ENCODE data around the gene C1orf122. TPM values are rescaled to one million over a fixed set of nuclear protein-coding genes. Genes with fewer than 3 reads are reported as not detected.

Gene C1orf122
- total RNA-seq, 1 donor from 2014 or later: 26.4 TPM

DNA sequence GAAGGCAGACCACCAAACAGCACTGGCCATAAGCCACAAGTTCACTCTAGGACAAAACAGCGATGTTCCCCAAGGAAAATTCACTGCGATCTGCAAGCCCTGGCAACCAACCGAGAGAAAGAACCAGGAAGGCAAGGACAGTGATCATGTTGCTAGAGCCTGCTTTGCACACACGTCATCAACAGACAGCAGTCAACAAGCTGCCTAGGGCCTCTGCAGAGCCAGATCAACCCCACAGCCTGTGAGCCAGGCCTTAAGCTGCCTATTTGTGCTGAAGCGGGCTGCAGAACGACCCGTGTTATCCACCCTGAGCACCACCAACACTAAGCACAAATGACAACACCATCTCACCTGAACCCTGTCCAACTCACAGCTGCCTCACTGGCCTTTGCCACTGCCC lies 6.7 kb downstream of the C1orf122 start:
- intact Hi-C loops (cut with micrococcal nuclease): loop anchor here (5.0 kb wide), 1 partner anchor 118 kb away; no protein-coding TSS in a partner anchor
- H3K27me3 Mint-ChIP-seq: no peaks in the 10 kb centered on the region
- peaks cover 14% of the 10 kb centered on the region for H3K4me1 Mint-ChIP-seq
- H3K4me3 Mint-ChIP-seq: no peak overlapping the region
- no peak for DNase-seq
- peak overlapping the region; percentile 19 for H3K27ac Mint-ChIP-seq
- peaks cover 22% of the 10 kb centered on the region for H3K36me3 Mint-ChIP-seq (ENCODE audit: low read depth)
- H3K9me3 Mint-ChIP-seq: no peaks in the 10 kb centered on the region

- DNase-seq: no peak
- no peaks in the 10 kb centered on the region for H3K4me1 Mint-ChIP-seq
- H3K9me3 Mint-ChIP-seq: no peaks in the 10 kb centered on the region
- peaks cover 38% of the 10 kb centered on the region for H3K36me3 Mint-ChIP-seq (ENCODE audit: low read depth)
- H3K27ac Mint-ChIP-seq: no peak overlapping the region
- intact Hi-C loops (cut with micrococcal nuclease): no loop called here
- no peak overlapping the region for H3K4me3 Mint-ChIP-seq
- H3K27me3 Mint-ChIP-seq: no peaks in the 10 kb centered on the region
These were observed 9.9 kb downstream of the C1orf122 start for GRCh38 chr1:37817481-37817880.

DNA sequence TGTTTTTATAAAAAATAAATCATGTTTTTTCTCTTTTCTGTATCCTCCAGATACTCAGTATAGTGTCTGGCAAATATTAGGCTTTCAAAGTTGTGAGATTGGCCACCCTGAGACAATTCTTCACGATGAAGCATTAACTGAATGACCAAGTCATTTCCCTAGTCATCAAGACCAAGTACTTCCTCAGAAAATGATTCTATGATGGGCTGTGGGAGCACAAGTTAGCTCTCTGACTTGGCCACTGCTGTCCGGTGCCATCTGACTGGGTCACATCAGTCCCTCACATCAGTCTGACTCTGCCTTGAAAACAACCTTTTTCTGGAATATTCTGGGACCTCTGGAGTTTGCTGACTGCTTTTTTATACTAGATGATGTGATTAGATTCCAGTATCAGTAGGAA lies 13.9 kb downstream of the C1orf122 start:
- DNase-seq: no peak
- Mint-ChIP-seq H3K27me3 (no peaks in the 10 kb centered on the region), H3K9me3 (no peaks in the 10 kb centered on the region), H3K4me1 (peaks cover 9% of the 10 kb centered on the region), H3K4me3 (no peak overlapping the region), H3K36me3 (ENCODE audit: low read depth) (peaks cover 43% of the 10 kb centered on the region), H3K27ac (no peak overlapping the region)
- intact Hi-C loops (cut with micrococcal nuclease): no loop called here

DNA sequence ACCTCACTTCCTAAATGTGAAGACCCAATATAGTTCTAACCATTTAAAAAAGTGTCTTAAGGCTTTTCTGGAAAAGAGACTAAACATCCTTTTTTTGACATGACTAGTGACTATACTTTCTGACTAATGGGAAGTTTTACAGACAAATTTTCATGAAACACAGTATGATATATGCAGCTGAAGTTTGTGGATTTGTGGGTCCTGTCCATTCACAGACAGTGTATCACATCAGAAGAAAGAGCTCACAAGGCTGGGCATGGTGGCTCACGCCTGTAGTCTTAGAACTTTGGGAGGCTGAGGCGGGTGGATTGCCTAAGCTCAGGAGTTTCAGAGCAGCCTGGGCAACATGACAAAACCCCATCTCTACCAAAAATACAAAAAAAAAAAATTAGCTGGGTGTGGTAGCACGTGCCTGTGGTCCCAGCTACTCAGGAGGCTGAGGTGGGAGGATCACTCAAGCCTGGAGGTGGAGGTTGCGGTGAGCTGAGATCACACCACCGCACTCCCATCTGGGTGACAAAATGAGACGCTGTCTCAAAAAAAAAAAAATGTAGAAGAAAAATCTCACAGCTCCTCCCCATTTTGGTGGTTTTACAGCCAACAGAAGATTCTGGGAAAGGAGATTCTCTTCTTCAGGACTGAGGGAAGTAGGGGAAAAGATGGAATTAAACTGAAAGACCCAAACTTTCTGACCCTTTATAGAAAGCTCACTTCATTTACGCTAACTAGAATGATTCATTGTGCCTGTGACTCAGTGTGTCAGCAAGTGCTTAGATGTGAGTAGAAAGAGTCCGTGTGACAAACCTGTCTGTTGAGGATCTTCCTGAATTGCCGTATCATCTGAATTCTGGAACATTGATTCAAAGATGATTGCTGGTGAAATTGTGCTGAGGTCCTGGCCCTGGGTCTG lies 15.6 kb downstream of the C1orf122 start:
- Mint-ChIP-seq H3K27me3 (no peaks in the 10 kb centered on the region), H3K4me1 (peaks cover 9% of the 10 kb centered on the region), H3K9me3 (no peaks in the 10 kb centered on the region), H3K4me3 (no peak overlapping the region), H3K36me3 (ENCODE audit: low read depth) (peaks cover 53% of the 10 kb centered on the region), H3K27ac (peak overlapping the region; percentile 59)
- intact Hi-C loops (cut with micrococcal nuclease): no loop called here
- no peak for DNase-seq

DNA sequence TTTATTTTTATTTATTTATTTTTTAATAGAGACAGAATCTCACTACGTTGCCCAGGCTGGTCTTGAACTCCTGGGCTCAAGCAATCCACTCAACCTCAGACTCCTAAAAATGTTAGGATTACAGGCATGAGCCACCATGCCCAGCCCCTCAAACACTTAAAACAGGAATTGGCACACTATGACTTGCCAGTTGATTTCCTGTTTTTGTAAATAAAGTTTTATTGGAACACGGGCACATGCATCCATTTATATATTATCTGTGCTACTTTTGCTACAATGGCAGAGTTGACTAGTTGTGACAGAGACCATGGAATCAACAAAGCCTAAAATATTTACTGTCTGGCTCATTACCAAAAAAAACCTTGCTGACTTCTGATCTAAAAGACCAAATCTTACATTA lies 16.4 kb downstream of the C1orf122 start:
- H3K4me3 Mint-ChIP-seq: no peak overlapping the region
- no peak overlapping the region for H3K27ac Mint-ChIP-seq
- intact Hi-C loops (cut with micrococcal nuclease): no loop called here
- H3K27me3 Mint-ChIP-seq: no peaks in the 10 kb centered on the region
- DNase-seq: no peak
- peaks cover 55% of the 10 kb centered on the region for H3K36me3 Mint-ChIP-seq (ENCODE audit: low read depth)
- H3K9me3 Mint-ChIP-seq: no peaks in the 10 kb centered on the region
- H3K4me1 Mint-ChIP-seq: peaks cover 9% of the 10 kb centered on the region

- Mint-ChIP-seq H3K27ac (peak overlapping the region; percentile 39), H3K36me3 (ENCODE audit: low read depth) (peaks cover 53% of the 10 kb centered on the region), H3K4me3 (no peak overlapping the region), H3K27me3 (no peaks in the 10 kb centered on the region), H3K9me3 (no peaks in the 10 kb centered on the region), H3K4me1 (peaks cover 9% of the 10 kb centered on the region)
- intact Hi-C loops (cut with micrococcal nuclease): no loop called here
- no peak for DNase-seq
These were observed 17.9 kb downstream of the C1orf122 start for GRCh38 chr1:37825506-37825905.

DNA sequence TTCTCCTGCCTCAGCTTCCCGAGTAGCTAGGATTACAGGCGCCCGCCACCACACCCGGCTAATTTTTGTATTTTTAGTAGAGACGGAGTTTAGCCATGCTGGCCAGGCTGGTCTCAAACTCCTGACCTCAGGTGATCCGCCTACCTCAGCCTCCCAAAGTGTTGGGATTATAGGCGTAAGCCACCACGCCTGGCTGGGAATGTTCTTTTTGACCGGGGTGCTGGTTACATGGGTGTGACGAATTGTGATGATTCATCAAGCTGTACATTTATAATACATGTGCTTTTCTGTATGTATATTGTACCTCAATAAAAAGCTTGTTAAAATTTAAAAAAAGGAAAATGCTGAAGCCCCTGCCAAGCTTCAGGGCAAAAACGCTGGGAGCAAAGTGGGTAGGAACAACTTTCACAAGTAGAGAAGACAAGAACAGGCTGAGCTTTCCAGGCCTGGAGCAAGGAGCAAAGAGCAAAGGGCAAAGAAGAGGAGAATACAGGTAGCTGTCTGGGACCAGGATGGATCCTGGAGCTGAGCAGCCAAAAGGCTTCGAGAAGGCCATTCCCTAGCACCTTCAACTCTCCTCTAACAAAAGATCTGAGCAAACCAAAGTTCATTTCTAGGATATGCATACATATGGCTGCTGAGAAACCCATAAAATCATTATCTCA lies 21.0 kb downstream of the C1orf122 start:
- intact Hi-C loops (cut with micrococcal nuclease): no loop called here
- Mint-ChIP-seq H3K27ac (no peak overlapping the region), H3K4me1 (peaks cover 8% of the 10 kb centered on the region), H3K4me3 (no peak overlapping the region), H3K36me3 (ENCODE audit: low read depth) (peaks cover 45% of the 10 kb centered on the region), H3K9me3 (no peaks in the 10 kb centered on the region), H3K27me3 (no peaks in the 10 kb centered on the region)
- DNase-seq: no peak

- peaks cover 54% of the 10 kb centered on the region for H3K36me3 Mint-ChIP-seq (ENCODE audit: low read depth)
- no peak overlapping the region for H3K4me3 Mint-ChIP-seq
- DNase-seq: no peak
- H3K27me3 Mint-ChIP-seq: no peaks in the 10 kb centered on the region
- no peak overlapping the region for H3K27ac Mint-ChIP-seq
- H3K4me1 Mint-ChIP-seq: no peaks in the 10 kb centered on the region
- intact Hi-C loops (cut with micrococcal nuclease): no loop called here
- no peaks in the 10 kb centered on the region for H3K9me3 Mint-ChIP-seq
These were observed 23.5 kb downstream of the C1orf122 start for GRCh38 chr1:37831109-37831508.

DNA sequence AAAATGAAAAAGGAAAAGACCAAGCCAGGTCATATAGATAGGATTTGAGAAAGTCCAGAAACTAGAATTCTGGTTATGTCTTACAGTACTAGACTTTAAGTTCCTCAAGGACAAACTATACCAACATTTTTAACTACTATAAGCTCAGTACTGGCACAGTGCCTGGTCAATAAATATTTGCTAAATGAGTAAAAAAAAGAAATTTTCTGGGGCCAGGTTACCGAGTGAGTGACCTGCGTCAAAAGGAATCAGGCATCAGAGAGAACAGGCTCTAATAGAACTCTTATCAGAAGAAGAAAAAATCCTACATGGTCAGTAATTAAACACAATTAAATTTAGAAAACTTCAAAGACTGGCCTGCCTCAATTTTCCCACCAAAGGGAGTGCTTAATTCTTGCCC lies 24.2 kb downstream of the C1orf122 start:
- intact Hi-C loops (cut with micrococcal nuclease): no loop called here
- no peak overlapping the region for H3K4me3 Mint-ChIP-seq
- no peak for DNase-seq
- H3K27ac Mint-ChIP-seq: no peak overlapping the region
- H3K36me3 Mint-ChIP-seq (ENCODE audit: low read depth): peaks cover 56% of the 10 kb centered on the region
- H3K27me3 Mint-ChIP-seq: no peaks in the 10 kb centered on the region
- H3K4me1 Mint-ChIP-seq: no peaks in the 10 kb centered on the region
- H3K9me3 Mint-ChIP-seq: no peaks in the 10 kb centered on the region

DNA sequence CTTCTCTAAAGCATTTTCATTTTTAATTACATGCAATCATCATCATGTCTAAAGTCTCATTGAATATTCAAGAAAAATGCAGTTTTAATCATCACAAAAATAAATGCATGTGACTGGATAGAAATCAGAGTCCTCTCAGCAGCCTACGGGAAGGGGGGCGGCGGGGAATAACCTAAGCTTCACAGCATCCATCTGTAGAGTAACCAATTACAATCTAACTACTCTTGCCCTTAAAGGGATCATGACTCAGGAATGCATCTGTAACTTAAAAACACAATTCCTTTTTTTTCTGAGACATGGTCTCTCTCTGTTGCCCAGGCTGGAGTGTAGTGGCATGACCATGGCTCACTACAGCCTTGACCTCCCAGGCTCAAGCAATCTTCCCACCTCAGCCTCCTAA lies 29.2 kb downstream of the C1orf122 start:
- H3K9me3 Mint-ChIP-seq: no peaks in the 10 kb centered on the region

DNA sequence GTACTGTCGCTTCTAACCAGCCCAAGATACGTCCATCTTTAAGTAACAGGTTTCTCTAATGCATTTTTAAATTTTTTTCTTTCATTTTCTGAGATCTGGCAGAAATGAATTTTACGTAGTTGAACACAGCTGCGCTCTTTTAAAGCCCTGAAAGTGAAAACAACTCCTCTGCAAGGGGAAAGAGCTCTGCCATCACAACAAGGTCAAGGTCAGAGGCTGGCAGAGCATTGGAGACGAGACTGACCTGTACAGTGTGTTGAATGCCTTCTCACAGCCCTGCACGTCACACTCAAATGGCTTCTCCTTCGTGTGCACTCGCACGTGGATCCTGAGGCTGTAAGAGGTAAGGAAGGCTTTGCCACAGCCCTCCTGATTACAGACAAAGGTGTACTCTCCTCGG lies 32.1 kb downstream of the C1orf122 start:
- no peak for DNase-seq
- no peak overlapping the region for H3K4me3 Mint-ChIP-seq
- no peaks in the 10 kb centered on the region for H3K27me3 Mint-ChIP-seq
- H3K9me3 Mint-ChIP-seq: no peaks in the 10 kb centered on the region
- intact Hi-C loops (cut with micrococcal nuclease): no loop called here
- no peak overlapping the region for H3K27ac Mint-ChIP-seq
- H3K4me1 Mint-ChIP-seq: peaks cover 6% of the 10 kb centered on the region
- H3K36me3 Mint-ChIP-seq (ENCODE audit: low read depth): peaks cover 49% of the 10 kb centered on the region

More for the DNA sequence above, 29.2 kb downstream of the C1orf122 start:
- intact Hi-C loops (cut with micrococcal nuclease): no loop called here
- Mint-ChIP-seq H3K4me3 (no peak overlapping the region), H3K27me3 (no peaks in the 10 kb centered on the region), H3K4me1 (no peaks in the 10 kb centered on the region), H3K27ac (no peak overlapping the region), H3K36me3 (ENCODE audit: low read depth) (peaks cover 58% of the 10 kb centered on the region)
- DNase-seq: no peak

GRCh38 chr1:37840711-37841110 lies 33.1 kb downstream of the C1orf122 start:
- Mint-ChIP-seq H3K27ac (peak overlapping the region; percentile 20), H3K9me3 (no peaks in the 10 kb centered on the region), H3K27me3 (no peaks in the 10 kb centered on the region), H3K4me3 (no peak overlapping the region), H3K4me1 (peaks cover 13% of the 10 kb centered on the region), H3K36me3 (ENCODE audit: low read depth) (peaks cover 45% of the 10 kb centered on the region)
- no peak for DNase-seq
- intact Hi-C loops (cut with micrococcal nuclease): no loop called here

GRCh38 chr1:37841652-37842051 lies 34.1 kb downstream of the C1orf122 start:
- no peak overlapping the region for H3K27ac Mint-ChIP-seq
- peaks cover 21% of the 10 kb centered on the region for H3K4me1 Mint-ChIP-seq
- H3K9me3 Mint-ChIP-seq: no peaks in the 10 kb centered on the region
- no peak for DNase-seq
- H3K36me3 Mint-ChIP-seq (ENCODE audit: low read depth): peaks cover 38% of the 10 kb centered on the region
- H3K27me3 Mint-ChIP-seq: no peaks in the 10 kb centered on the region
- intact Hi-C loops (cut with micrococcal nuclease): no loop called here
- H3K4me3 Mint-ChIP-seq: no peak overlapping the region

GRCh38 chr1:37844536-37844935 lies 36.9 kb downstream of the C1orf122 start:
- intact Hi-C loops (cut with micrococcal nuclease): no loop called here
- Mint-ChIP-seq H3K4me3 (no peak overlapping the region), H3K9me3 (no peaks in the 10 kb centered on the region), H3K36me3 (ENCODE audit: low read depth) (peaks cover 31% of the 10 kb centered on the region), H3K27me3 (no peaks in the 10 kb centered on the region), H3K27ac (no peak overlapping the region), H3K4me1 (peaks cover 28% of the 10 kb centered on the region)
- no peak for DNase-seq
